ENCODE measurements around the gene DIRAS2.

- TF ChIP-seq CTCF (conservative IDR thresholded peaks at IDR 0.05) (no peak), EZH2 (IDR thresholded peaks at IDR 0.05; ENCODE audit: low read depth) (no peak)
These were observed 80.4 kb downstream of the DIRAS2 start for GRCh38 chr9:90562229-90562628.
